HG02885 (cell line): Measurements from ENCODE around the gene RENBP.
A peak's percentile ranks its signal among the peaks of the same experiment; 100 is the strongest.

Source experiments
- ATAC-seq: cut with Tn5 transposase; IDR thresholded peaks from one replicate; pipeline ENCODE4 v1.9.1; 2021; ENCODE audit warnings: mild to moderate bottlenecking; ENCODE audit not compliant: unreplicated experiment, poor library complexity

The RENBP gene

GRCh38 chrX:153971450-153972367 lies 27.3 kb upstream of the RENBP start, which contains the start of gene HCFC1:
HCFC1 (minus strand) TSS chrX:153971818; CDS start chrX:153970840, 978 bp downstream.
- ATAC-seq = peak; percentile 43

- ATAC-seq = peak; percentile 40
Observed at GRCh38 chrX:153971124-153971449, 26.6 kb upstream of the RENBP start.

- ATAC-seq = no peak
Observed at GRCh38 chrX:153970357-153971123, 26.1 kb upstream of the RENBP start.

- ATAC-seq = no peak
Observed at GRCh38 chrX:153969904-153970356, 25.5 kb upstream of the RENBP start.

- ATAC-seq = no peak
Observed at GRCh38 chrX:153969125-153969903, 24.9 kb upstream of the RENBP start.

- ATAC-seq = no peak
Observed at GRCh38 chrX:153968754-153969124, 24.3 kb upstream of the RENBP start.

GRCh38 chrX:153968255-153968654 lies 23.8 kb upstream of the RENBP start:
- no peak for ATAC-seq

- ATAC-seq = no peak
Observed at GRCh38 chrX:153967536-153968224, 23.2 kb upstream of the RENBP start.

- ATAC-seq = no peak
Observed at GRCh38 chrX:153966841-153967535, 22.5 kb upstream of the RENBP start.

- no peak for ATAC-seq
Observed at GRCh38 chrX:153966283-153966688, 21.8 kb upstream of the RENBP start.

- ATAC-seq = no peak
Observed at GRCh38 chrX:153965406-153965805, 21.0 kb upstream of the RENBP start.

GRCh38 chrX:153964105-153964504 lies 19.7 kb upstream of the RENBP start:
- ATAC-seq = no peak

GRCh38 chrX:153963546-153963945 lies 19.1 kb upstream of the RENBP start:
- no peak for ATAC-seq

- no peak for ATAC-seq
Observed at GRCh38 chrX:153961292-153961691, 16.8 kb upstream of the RENBP start.

- ATAC-seq = no peak
Observed at GRCh38 chrX:153960786-153961185, 16.3 kb upstream of the RENBP start.

- no peak for ATAC-seq
Observed at GRCh38 chrX:153960077-153960476, 15.6 kb upstream of the RENBP start.

- no peak for ATAC-seq
Observed at GRCh38 chrX:153959649-153960048, 15.2 kb upstream of the RENBP start.

GRCh38 chrX:153958605-153959004 lies 14.2 kb upstream of the RENBP start:
- no peak for ATAC-seq

GRCh38 chrX:153957224-153957623 lies 12.8 kb upstream of the RENBP start:
- no peak for ATAC-seq
